Activated CD8-positive, alpha-beta T cell treated with anti-CD3 and anti-CD28 coated beads for 36 hours (primary cell): ENCODE results near the gene CTSC. TPM values are rescaled to one million over a fixed set of nuclear protein-coding genes. Genes with fewer than 3 reads are reported as not detected.

ENCODE experiments used
- ATAC-seq: fragments of 200-7000 bp; cut with Tn5 transposase; one replicate; pipeline ENCODE4 v1.10.0; 2021; ENCODE audit warnings: mild to moderate bottlenecking, moderate library complexity
- CTCF ChIA-PET: fragments of 350-600 bp; sonication (Branson Sonifier 250); formaldehyde crosslinking; loops from one replicate; lab custom pipeline; 2021; ENCODE audit warnings: antibody characterized with exemption; lab: Charles Lee
- POLR2A ChIA-PET: fragments of 350-600 bp; sonication (Branson Sonifier 250); formaldehyde crosslinking; loops from one replicate; lab custom pipeline; 2021; ENCODE audit warnings: antibody characterized with exemption; lab: Charles Lee
- DNase-seq: peaks from one replicate; pipeline ENCODE4 v3.0.0-alpha.2; 2020
- H3K27ac Mint-ChIP-seq: one replicate; pipeline ENCODE4 v1.8.0; 2021; ENCODE audit warnings: mild to moderate bottlenecking, mixed read lengths
- H3K27me3 Mint-ChIP-seq: one replicate; pipeline ENCODE4 v1.8.0; 2021; ENCODE audit warnings: mixed read lengths
- H3K36me3 Mint-ChIP-seq: one replicate; pipeline ENCODE4 v1.8.0; 2021; ENCODE audit warnings: low read depth, mixed read lengths
- H3K4me1 Mint-ChIP-seq: one replicate; pipeline ENCODE4 v1.8.0; 2021; ENCODE audit warnings: low read depth, mixed read lengths
- H3K4me3 Mint-ChIP-seq: one replicate; pipeline ENCODE4 v1.8.0; 2021; ENCODE audit warnings: mild to moderate bottlenecking, moderate library complexity, mixed read lengths
- H3K9me3 Mint-ChIP-seq: one replicate; pipeline ENCODE4 v1.8.0; 2021; ENCODE audit warnings: mixed read lengths
- intact Hi-C: fragments of 100-400 bp; cut with micrococcal nuclease; formaldehyde crosslinking; loops from one replicate; pipeline ENCODE4 v1.10.0; 2022
- total RNA-seq, 2 experiments: library from RNA; stranded (reverse); gene quantifications; one replicate each; pipeline ENCODE4 v1.2.3, GENCODE V29; 2021
- TF ChIP-seq, protein P1 (sequence below): fragments of 200-600 bp; IDR thresholded peaks from one replicate; pipeline ENCODE4 v1.8.0; 2022; ENCODE audit warnings: antibody characterized with exemption, mild to moderate bottlenecking

The CTSC gene
- total RNA-seq, 2 experiments from 2014 or later = 59.8 to 70.0 TPM

DNA sequence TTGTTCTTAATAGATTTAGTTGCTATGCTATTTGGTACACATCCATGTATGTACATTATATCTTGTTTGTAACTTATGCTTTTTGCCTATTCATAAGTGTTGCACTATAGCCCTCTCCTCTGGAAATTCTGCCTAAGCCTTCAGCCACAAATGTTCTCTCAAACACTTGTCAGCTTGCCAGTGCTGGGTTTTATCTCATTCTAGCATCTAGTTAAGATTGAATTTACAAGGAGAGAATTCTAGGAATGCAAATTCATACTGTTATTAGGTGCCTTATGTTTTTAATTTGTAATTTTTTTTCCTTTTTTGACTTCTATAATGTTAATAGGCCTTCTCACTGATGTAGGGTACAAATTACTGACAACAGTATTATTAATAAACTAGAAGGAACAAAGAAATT is 14.6 kb upstream of the CTSC start:
- ATAC-seq (no peak), DNase-seq (no peak)
- H3K9me3 Mint-ChIP-seq = no peaks in the 10 kb centered on the region
- no peaks in the 10 kb centered on the region for H3K27me3 Mint-ChIP-seq
- H3K36me3 Mint-ChIP-seq = no peaks in the 10 kb centered on the region
- H3K4me1 Mint-ChIP-seq = peaks cover 29% of the 10 kb centered on the region
- H3K4me3 Mint-ChIP-seq = no peak overlapping the region
- H3K27ac Mint-ChIP-seq = no peak overlapping the region
- ChIA-PET POLR2A (interaction anchor here (0.6 kb wide), 1 partner anchor 62 kb away, joined by 3 read pairs; no protein-coding TSS in a partner anchor), CTCF (interaction anchor here (2.3 kb wide), 1 partner anchor 10 kb away, joined by 10 read pairs; no protein-coding TSS in a partner anchor)
- TF ChIP-seq, protein P1, sequence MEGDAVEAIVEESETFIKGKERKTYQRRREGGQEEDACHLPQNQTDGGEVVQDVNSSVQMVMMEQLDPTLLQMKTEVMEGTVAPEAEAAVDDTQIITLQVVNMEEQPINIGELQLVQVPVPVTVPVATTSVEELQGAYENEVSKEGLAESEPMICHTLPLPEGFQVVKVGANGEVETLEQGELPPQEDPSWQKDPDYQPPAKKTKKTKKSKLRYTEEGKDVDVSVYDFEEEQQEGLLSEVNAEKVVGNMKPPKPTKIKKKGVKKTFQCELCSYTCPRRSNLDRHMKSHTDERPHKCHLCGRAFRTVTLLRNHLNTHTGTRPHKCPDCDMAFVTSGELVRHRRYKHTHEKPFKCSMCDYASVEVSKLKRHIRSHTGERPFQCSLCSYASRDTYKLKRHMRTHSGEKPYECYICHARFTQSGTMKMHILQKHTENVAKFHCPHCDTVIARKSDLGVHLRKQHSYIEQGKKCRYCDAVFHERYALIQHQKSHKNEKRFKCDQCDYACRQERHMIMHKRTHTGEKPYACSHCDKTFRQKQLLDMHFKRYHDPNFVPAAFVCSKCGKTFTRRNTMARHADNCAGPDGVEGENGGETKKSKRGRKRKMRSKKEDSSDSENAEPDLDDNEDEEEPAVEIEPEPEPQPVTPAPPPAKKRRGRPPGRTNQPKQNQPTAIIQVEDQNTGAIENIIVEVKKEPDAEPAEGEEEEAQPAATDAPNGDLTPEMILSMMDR = no peak
- intact Hi-C loops = no loop called here

DNA sequence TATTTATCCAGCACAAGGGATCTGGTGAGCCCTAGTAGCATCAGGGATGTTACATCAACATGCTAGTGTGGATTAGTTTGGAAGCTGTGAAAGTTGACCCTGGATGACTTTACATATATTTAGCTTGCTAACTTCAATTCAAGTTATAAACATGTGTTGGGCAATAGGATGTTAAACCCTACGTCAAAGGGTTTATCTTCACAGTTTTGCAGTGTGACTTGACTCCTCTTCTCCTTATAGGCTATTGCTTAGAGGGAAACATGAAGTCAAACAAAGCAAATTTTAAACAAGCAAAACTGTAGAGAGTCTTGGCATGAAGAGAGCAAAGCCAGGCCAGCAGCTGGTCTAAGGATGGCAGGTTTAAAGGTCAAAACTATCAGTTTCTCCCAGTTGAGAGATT is 11.3 kb upstream of the CTSC start:
- CTCF ChIA-PET = no interaction called here
- ATAC-seq (no peak), DNase-seq (no peak)
- Mint-ChIP-seq H3K9me3 (no peaks in the 10 kb centered on the region), H3K4me3 (no peak overlapping the region), H3K4me1 (peaks cover 19% of the 10 kb centered on the region), H3K27ac (no peak overlapping the region), H3K36me3 (no peaks in the 10 kb centered on the region), H3K27me3 (no peaks in the 10 kb centered on the region)
- TF ChIP-seq, protein P1 = no peak
- POLR2A ChIA-PET = no interaction called here
- intact Hi-C loops = no loop called here

GRCh38 chr11:88345949-88346348 is 8.4 kb upstream of the CTSC start:
- ChIA-PET POLR2A (no interaction called here), CTCF (interaction anchor here (1.0 kb wide), 1 partner anchor 123 kb away, joined by 3 read pairs; no protein-coding TSS in a partner anchor)
- DNase-seq = no peak
- H3K9me3 Mint-ChIP-seq = no peaks in the 10 kb centered on the region
- TF ChIP-seq, protein P1 = no peak
- no peaks in the 10 kb centered on the region for H3K27me3 Mint-ChIP-seq
- H3K4me1 Mint-ChIP-seq = peaks cover 18% of the 10 kb centered on the region
- H3K4me3 Mint-ChIP-seq = no peak overlapping the region
- H3K36me3 Mint-ChIP-seq = peaks cover 2% of the 10 kb centered on the region
- intact Hi-C loops = no loop called here
- H3K27ac Mint-ChIP-seq = no peak overlapping the region
- no peak for ATAC-seq

- ChIA-PET POLR2A (no interaction called here), CTCF (interaction anchor here (0.6 to 1.3 kb wide), 4 partner anchors 11 to 123 kb away, joined by 3 read pairs; no protein-coding TSS in a partner anchor)
- Mint-ChIP-seq H3K27me3 (no peaks in the 10 kb centered on the region), H3K36me3 (peaks cover 2% of the 10 kb centered on the region), H3K4me1 (peaks cover 18% of the 10 kb centered on the region), H3K27ac (no peak overlapping the region), H3K4me3 (no peak overlapping the region), H3K9me3 (no peaks in the 10 kb centered on the region)
- ATAC-seq (peak; percentile 82), DNase-seq (peak; percentile 40)
- TF ChIP-seq, protein P1 = no peak
- intact Hi-C loops = no loop called here
Measured at GRCh38 chr11:88345408-88345807, 7.9 kb upstream of the CTSC start.

GRCh38 chr11:88344869-88345268 is 7.3 kb upstream of the CTSC start:
- Mint-ChIP-seq H3K4me3 (no peak overlapping the region), H3K9me3 (no peaks in the 10 kb centered on the region), H3K36me3 (peaks cover 2% of the 10 kb centered on the region), H3K27me3 (no peaks in the 10 kb centered on the region), H3K27ac (no peak overlapping the region), H3K4me1 (peaks cover 21% of the 10 kb centered on the region)
- CTCF ChIA-PET = interaction anchor here (0.6 to 1.3 kb wide), 4 partner anchors 12 to 124 kb away, joined by 3 read pairs; no protein-coding TSS in a partner anchor
- POLR2A ChIA-PET = no interaction called here
- ATAC-seq (no peak), DNase-seq (no peak)
- intact Hi-C loops = no loop called here
- TF ChIP-seq, protein P1 = no peak
